ENCODE measurements around the gene CDKN1B.
A peak's percentile ranks its signal among the peaks of the same experiment; 100 is the strongest.

Gene CDKN1B

GRCh38 chr12:12718381-12718759, 1.2 kb downstream of the CDKN1B start:
- Histone ChIP-seq H3K36me3 (ENCODE audit: control insufficient read depth in 2 of 2, insufficient read depth in 1 of 2, low read length in 2 of 2) (peaks cover 11 to 32% of the 10 kb centered on the region in 2 experiments; a peak in 2 of 3 replicates), H3K9me3 (ENCODE audit: control insufficient read depth, insufficient read depth, low read depth, low read length) (no peaks in the 10 kb centered on the region), H3K4me3 (ENCODE audit: low read depth, low read length) (peak overlapping the region; percentile 98), H3K27ac (ENCODE audit: extremely low read depth, low read depth, low read length) (peak overlapping the region; percentile 99), H3K4me1 (ENCODE audit: control insufficient read depth, insufficient read depth, low read length) (peaks cover 40% of the 10 kb centered on the region)
- ChIA-PET CTCF (interaction anchor here (0.5 to 7.4 kb wide), 2 partner anchors 19 to 670 kb away, joined by 3 to 51 read pairs; no protein-coding TSS in a partner anchor), POLR2A (interaction anchor here (1.3 to 4.7 kb wide), 4 partner anchors 8 to 362 kb away, joined by 4 to 55 read pairs (median 5); partner anchors contain the start of gene BORCS5)
- TF ChIP-seq ZNF624 (tag by site-specific recombination; IDR thresholded peaks at IDR 0.05) (no peak), GFI1B (tag by site-specific recombination; IDR thresholded peaks at IDR 0.05) (no peak), SP2 (tag by site-specific recombination; IDR thresholded peaks at IDR 0.05) (peak; percentile 3; the same call in 1 of the 2 replicates), ZNF621 (tag by site-specific recombination; IDR thresholded peaks at IDR 0.05) (no peak), PRDM1 (tag by site-specific recombination; IDR thresholded peaks at IDR 0.05) (peak; percentile 47; the same call in 1 of the 2 replicates), ZBTB1 (tag by site-specific recombination; IDR thresholded peaks at IDR 0.05) (no peak), SP3 (tag by site-specific recombination; IDR thresholded peaks at IDR 0.05) (peak; percentile 16; the same call in 1 of the 2 replicates), ZNF580 (tag by site-specific recombination; IDR thresholded peaks at IDR 0.05) (no peak), EGR2 (tag by site-specific recombination; IDR thresholded peaks at IDR 0.05; ENCODE audit: low read depth) (0 out of 2 replicates have a peak, but pooled peaks have one; percentile 15), ZBTB20 (tag by site-specific recombination; IDR thresholded peaks at IDR 0.05) (no peak), ZNF398 (tag by site-specific recombination; IDR thresholded peaks at IDR 0.05) (no peak)

DNA sequence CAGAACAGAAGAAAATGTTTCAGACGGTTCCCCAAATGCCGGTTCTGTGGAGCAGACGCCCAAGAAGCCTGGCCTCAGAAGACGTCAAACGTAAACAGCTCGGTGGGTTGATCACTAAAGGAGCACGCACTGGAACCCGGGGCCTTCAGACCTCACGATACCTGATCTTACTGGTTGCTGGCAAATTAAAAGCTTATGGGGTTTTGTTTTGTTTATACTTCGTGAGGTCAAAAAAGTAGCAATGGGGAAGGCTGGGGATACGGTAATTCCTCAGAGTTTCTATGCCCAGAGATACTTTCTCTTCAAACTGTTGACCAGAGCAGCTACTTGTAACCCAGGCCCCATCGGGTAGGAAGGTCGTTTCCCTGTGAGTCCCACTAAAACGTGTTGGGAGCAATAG, 1.7 kb downstream of the CDKN1B start:
- peaks cover 11 to 32% of the 10 kb centered on the region in 2 experiments; a peak in 2 of 3 replicates for H3K36me3 ChIP-seq (ENCODE audit: control insufficient read depth in 2 of 2, insufficient read depth in 1 of 2, low read length in 2 of 2)
- CTCF ChIA-PET, result interaction anchor here (0.5 to 7.4 kb wide), 3 partner anchors 16 to 670 kb away, joined by 3 to 51 read pairs (median 4); no protein-coding TSS in a partner anchor
- H3K4me3 ChIP-seq (ENCODE audit: low read depth, low read length), result peak overlapping the region; percentile 98
- H3K9me3 ChIP-seq (ENCODE audit: control insufficient read depth, insufficient read depth, low read depth, low read length), result no peaks in the 10 kb centered on the region
- H3K4me1 ChIP-seq (ENCODE audit: control insufficient read depth, insufficient read depth, low read length), result peaks cover 39% of the 10 kb centered on the region
- H3K27ac ChIP-seq (ENCODE audit: extremely low read depth, low read depth, low read length), result peak overlapping the region; percentile 99
- POLR2A ChIA-PET, result interaction anchor here (0.6 to 4.7 kb wide), 5 partner anchors 7 to 477 kb away, joined by 3 to 55 read pairs (median 5); partner anchors contain the start of genes BORCS5 and EMP1
- TF ChIP-seq SP2 (tag by site-specific recombination; IDR thresholded peaks at IDR 0.05) (peak; percentile 28), IKZF3 (tag by site-specific recombination; IDR thresholded peaks at IDR 0.05) (peak; percentile 38; the same call in 1 of the 2 replicates), SCRT1 (tag by site-specific recombination; IDR thresholded peaks at IDR 0.05; ENCODE audit: borderline replicate concordance) (0 out of 2 replicates have a peak, but pooled peaks have one; percentile 27), SCRT2 (tag by site-specific recombination; IDR thresholded peaks at IDR 0.05) (peak; percentile 52; the same call in 1 of the 2 replicates), MYNN (tag by site-specific recombination; IDR thresholded peaks at IDR 0.05; ENCODE audit: borderline replicate concordance) (0 out of 2 replicates have a peak, but pooled peaks have one; percentile 13), MZF1 (tag by site-specific recombination; IDR thresholded peaks at IDR 0.05; ENCODE audit: borderline replicate concordance) (peak; percentile 16; the same call in 1 of the 2 replicates)
- TF ChIP-seq, protein P1, sequence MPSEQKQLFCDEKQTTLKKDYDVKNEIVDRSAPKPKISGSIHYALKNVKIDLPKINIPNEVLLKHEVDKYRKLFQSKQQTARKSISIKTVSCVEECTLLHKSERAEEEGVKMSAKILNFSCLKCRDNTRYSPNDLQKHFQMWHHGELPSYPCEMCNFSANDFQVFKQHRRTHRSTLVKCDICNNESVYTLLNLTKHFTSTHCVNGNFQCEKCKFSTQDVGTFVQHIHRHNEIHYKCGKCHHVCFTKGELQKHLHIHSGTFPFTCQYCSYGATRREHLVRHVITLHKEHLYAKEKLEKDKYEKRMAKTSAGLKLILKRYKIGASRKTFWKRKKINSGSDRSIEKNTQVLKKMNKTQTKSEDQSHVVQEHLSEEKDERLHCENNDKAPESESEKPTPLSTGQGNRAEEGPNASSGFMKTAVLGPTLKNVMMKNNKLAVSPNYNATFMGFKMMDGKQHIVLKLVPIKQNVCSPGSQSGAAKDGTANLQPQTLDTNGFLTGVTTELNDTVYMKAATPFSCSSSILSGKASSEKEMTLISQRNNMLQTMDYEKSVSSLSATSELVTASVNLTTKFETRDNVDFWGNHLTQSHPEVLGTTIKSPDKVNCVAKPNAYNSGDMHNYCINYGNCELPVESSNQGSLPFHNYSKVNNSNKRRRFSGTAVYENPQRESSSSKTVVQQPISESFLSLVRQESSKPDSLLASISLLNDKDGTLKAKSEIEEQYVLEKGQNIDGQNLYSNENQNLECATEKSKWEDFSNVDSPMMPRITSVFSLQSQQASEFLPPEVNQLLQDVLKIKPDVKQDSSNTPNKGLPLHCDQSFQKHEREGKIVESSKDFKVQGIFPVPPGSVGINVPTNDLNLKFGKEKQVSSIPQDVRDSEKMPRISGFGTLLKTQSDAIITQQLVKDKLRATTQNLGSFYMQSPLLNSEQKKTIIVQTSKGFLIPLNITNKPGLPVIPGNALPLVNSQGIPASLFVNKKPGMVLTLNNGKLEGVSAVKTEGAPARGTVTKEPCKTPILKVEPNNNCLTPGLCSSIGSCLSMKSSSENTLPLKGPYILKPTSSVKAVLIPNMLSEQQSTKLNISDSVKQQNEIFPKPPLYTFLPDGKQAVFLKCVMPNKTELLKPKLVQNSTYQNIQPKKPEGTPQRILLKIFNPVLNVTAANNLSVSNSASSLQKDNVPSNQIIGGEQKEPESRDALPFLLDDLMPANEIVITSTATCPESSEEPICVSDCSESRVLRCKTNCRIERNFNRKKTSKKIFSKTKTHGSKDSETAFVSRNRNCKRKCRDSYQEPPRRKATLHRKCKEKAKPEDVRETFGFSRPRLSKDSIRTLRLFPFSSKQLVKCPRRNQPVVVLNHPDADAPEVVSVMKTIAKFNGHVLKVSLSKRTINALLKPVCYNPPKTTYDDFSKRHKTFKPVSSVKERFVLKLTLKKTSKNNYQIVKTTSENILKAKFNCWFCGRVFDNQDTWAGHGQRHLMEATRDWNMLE (tag by site-specific recombination; conservative IDR thresholded peaks at IDR 0.05; ENCODE audit: low read depth), result no peak
- TF ChIP-seq, protein P2, sequence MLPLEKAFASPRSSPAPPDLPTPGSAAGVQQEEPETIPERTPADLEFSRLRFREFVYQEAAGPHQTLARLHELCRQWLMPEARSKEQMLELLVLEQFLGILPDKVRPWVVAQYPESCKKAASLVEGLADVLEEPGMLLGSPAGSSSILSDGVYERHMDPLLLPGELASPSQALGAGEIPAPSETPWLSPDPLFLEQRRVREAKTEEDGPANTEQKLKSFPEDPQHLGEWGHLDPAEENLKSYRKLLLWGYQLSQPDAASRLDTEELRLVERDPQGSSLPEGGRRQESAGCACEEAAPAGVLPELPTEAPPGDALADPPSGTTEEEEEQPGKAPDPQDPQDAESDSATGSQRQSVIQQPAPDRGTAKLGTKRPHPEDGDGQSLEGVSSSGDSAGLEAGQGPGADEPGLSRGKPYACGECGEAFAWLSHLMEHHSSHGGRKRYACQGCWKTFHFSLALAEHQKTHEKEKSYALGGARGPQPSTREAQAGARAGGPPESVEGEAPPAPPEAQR (tag by site-specific recombination; IDR thresholded peaks at IDR 0.05), result no peak

Data from HEK293 (cell line).